Activated T-cell treated with anti-CD3 and anti-CD28 coated beads, Interleukin-2, amount 50 U/mL, for 48 hours (primary cell): Measurements from ENCODE around the gene GTF2H4.
"Not testable (repeated sequence)": the region's sequence is repeated elsewhere in the genome, so short reads cannot be mapped to it uniquely, and the experiment has no call there.

Experiments
- DNase-seq, 2 experiments: peaks; one replicate each; pipeline ENCODE4 v3.0.0-alpha.2; 2020

The GTF2H4 gene

GRCh38 chr6:30926644-30927043 lies 18.6 kb downstream of the GTF2H4 start:
- DNase-seq: no peak

- DNase-seq: not testable (repeated sequence)
Measured at GRCh38 chr6:30927080-30927479, 19.1 kb downstream of the GTF2H4 start.

GRCh38 chr6:30928677-30929076 lies 20.7 kb downstream of the GTF2H4 start:
- no peak for DNase-seq

- DNase-seq: no peak
Measured at GRCh38 chr6:30930506-30930905, 22.5 kb downstream of the GTF2H4 start.

GRCh38 chr6:30931272-30931671 lies 23.3 kb downstream of the GTF2H4 start:
- DNase-seq: no peak

- DNase-seq: no peak
Measured at GRCh38 chr6:30931969-30932645, 24.1 kb downstream of the GTF2H4 start, which contains the start of gene SFTA2. SFTA2 (minus strand) TSS chr6:30932170; CDS start chr6:30932096, 74 bp downstream.

- no peak for DNase-seq
Measured at GRCh38 chr6:30932665-30933365, 24.8 kb downstream of the GTF2H4 start.

- no peak for DNase-seq
Measured at GRCh38 chr6:30935018-30935417, 27.0 kb downstream of the GTF2H4 start.

GRCh38 chr6:30937265-30937664 lies 29.3 kb downstream of the GTF2H4 start:
- DNase-seq: no peak

GRCh38 chr6:30938730-30939129 lies 30.7 kb downstream of the GTF2H4 start:
- no peak for DNase-seq

GRCh38 chr6:30939473-30939872 lies 31.5 kb downstream of the GTF2H4 start:
- DNase-seq: no peak

- no peak for DNase-seq
Measured at GRCh38 chr6:30940361-30940986, 32.5 kb downstream of the GTF2H4 start, which contains the start of gene MUCL3. MUCL3 (plus strand) TSS chr6:30940973; CDS start chr6:30941000, 27 bp downstream.

- no peak for DNase-seq
Measured at GRCh38 chr6:30942338-30943060, 34.5 kb downstream of the GTF2H4 start.

- DNase-seq: no peak
Measured at GRCh38 chr6:30944051-30944450, 36.0 kb downstream of the GTF2H4 start.

- no peak for DNase-seq
Measured at GRCh38 chr6:30945281-30945680, 37.3 kb downstream of the GTF2H4 start.

GRCh38 chr6:30947231-30947630 lies 39.2 kb downstream of the GTF2H4 start:
- DNase-seq: no peak

- DNase-seq: no peak
Measured at GRCh38 chr6:30948811-30949210, 40.8 kb downstream of the GTF2H4 start.

- no peak for DNase-seq
Measured at GRCh38 chr6:30951907-30952469, 44.0 kb downstream of the GTF2H4 start.

GRCh38 chr6:30954631-30955366 lies 46.8 kb downstream of the GTF2H4 start:
- peak in 1 of 2 experiments; percentile 22 for DNase-seq

- peak; percentile 85 to 87 for DNase-seq
Measured at GRCh38 chr6:30955367-30956042, 47.5 kb downstream of the GTF2H4 start.

GRCh38 chr6:30957716-30958115 lies 49.7 kb downstream of the GTF2H4 start:
- no peak for DNase-seq
